HL-60 (cell line): ENCODE data around the gene RAD9A.

ENCODE experiments used
- CTCF ChIP-seq: IDR thresholded peaks from one replicate; pipeline ENCODE4 v1.5.1; 2011; ENCODE audit warnings: low read length, control low read depth, inconsistent platforms; ENCODE audit not compliant: insufficient read depth
- GABPA ChIP-seq: IDR thresholded peaks from 2 replicates; pipeline ENCODE4 v1.6.1; 2012; ENCODE audit warnings: low read depth
- SPI1 ChIP-seq: IDR thresholded peaks from 2 replicates; pipeline ENCODE4 v1.6.1; 2012; ENCODE audit warnings: low read depth, mild to moderate bottlenecking, borderline replicate concordance

- TF ChIP-seq CTCF: no peak
- no peak for TF ChIP-seq SPI1
- no peak for TF ChIP-seq GABPA
Measured at GRCh38 chr11:67397536-67397935, 5.8 kb downstream of the RAD9A start.
